H9 (cell line): Measurements from ENCODE around the gene EOLA2. TPM values are rescaled to one million over a fixed set of nuclear protein-coding genes. Genes with fewer than 3 reads are reported as not detected.

Experiments used
- DNase-seq: peaks from one replicate; pipeline ENCODE4 v3.0.0-alpha.2; 2017
- H2AFZ ChIP-seq: one replicate; pipeline ENCODE4 v1.6.1; 2013; ENCODE audit warnings: mild to moderate bottlenecking, low read length, control low read depth, moderate library complexity
- H2AK5ac ChIP-seq: 2 replicates; pipeline ENCODE4 v1.6.1; 2013; ENCODE audit warnings: low read length, control low read depth, mixed read lengths; ENCODE audit not compliant: insufficient read length
- H2BK120ac ChIP-seq: one replicate; pipeline ENCODE4 v1.6.1; 2013; ENCODE audit warnings: low read depth, mild to moderate bottlenecking, low read length, control low read depth, inconsistent platforms; ENCODE audit not compliant: poor library complexity, severe bottlenecking
- H2BK12ac ChIP-seq: 2 replicates; pipeline ENCODE4 v1.6.1; 2013; ENCODE audit warnings: low read length, control low read depth, mixed read lengths, low read depth; ENCODE audit not compliant: insufficient read length
- H2BK15ac ChIP-seq: 2 replicates; pipeline ENCODE4 v1.6.1; 2013; ENCODE audit warnings: low read depth, low read length, control low read depth
- H2BK20ac ChIP-seq: one replicate; pipeline ENCODE4 v1.6.1; 2013; ENCODE audit warnings: low read depth, mild to moderate bottlenecking, low read length, control low read depth, inconsistent platforms; ENCODE audit not compliant: poor library complexity, severe bottlenecking
- H2BK5ac ChIP-seq: 2 replicates; pipeline ENCODE4 v1.6.1; 2013; ENCODE audit warnings: low read length, control low read depth, mixed read lengths; ENCODE audit not compliant: insufficient read length
- H3K14ac ChIP-seq: 2 replicates; pipeline ENCODE4 v1.6.1; 2013; ENCODE audit warnings: low read length, control low read depth; ENCODE audit not compliant: insufficient read depth
- H3K18ac ChIP-seq: 2 replicates; pipeline ENCODE4 v1.6.1; 2013; ENCODE audit warnings: low read depth, mild to moderate bottlenecking, mixed read lengths, low read length, control low read depth; ENCODE audit not compliant: insufficient read length
- H3K23ac ChIP-seq: 2 replicates; pipeline ENCODE4 v1.6.1; 2013; ENCODE audit warnings: low read length, control low read depth, mixed read lengths, low read depth; ENCODE audit not compliant: insufficient read length
- H3K23me2 ChIP-seq: 2 replicates; pipeline ENCODE4 v1.6.1; 2013; ENCODE audit warnings: low read depth, mild to moderate bottlenecking, mixed read lengths, low read length, control low read depth; ENCODE audit not compliant: insufficient read length, poor library complexity, severe bottlenecking
- H3K27ac ChIP-seq: 2 replicates; pipeline ENCODE4 v1.5.1; 2013; ENCODE audit warnings: low read length, control low read depth, mixed read lengths, low read depth; ENCODE audit not compliant: insufficient read length
- H3K27me3 ChIP-seq: 2 replicates; pipeline ENCODE4 v1.6.1; 2013; ENCODE audit warnings: low read length, control low read depth, inconsistent platforms; ENCODE audit not compliant: insufficient read depth
- H3K4ac ChIP-seq: 2 replicates; pipeline ENCODE4 v1.6.1; 2013; ENCODE audit warnings: low read depth, mild to moderate bottlenecking, control low read depth, inconsistent platforms, low read length, moderate library complexity
- H3K4me1 ChIP-seq: 2 replicates; pipeline ENCODE4 v1.6.1; 2013; ENCODE audit warnings: low read length, control low read depth, inconsistent platforms; ENCODE audit not compliant: insufficient read depth
- H3K4me2 ChIP-seq: 2 replicates; pipeline ENCODE4 v1.6.1; 2013; ENCODE audit warnings: low read length, control low read depth, mixed read lengths; ENCODE audit not compliant: insufficient read length, insufficient read depth
- H3K56ac ChIP-seq: 2 replicates; pipeline ENCODE4 v1.6.1; 2013; ENCODE audit warnings: low read depth, mild to moderate bottlenecking, mixed read lengths, low read length, control low read depth; ENCODE audit not compliant: insufficient read length
- H3K79me1 ChIP-seq: 2 replicates; pipeline ENCODE4 v1.6.1; 2013; ENCODE audit warnings: low read depth, mild to moderate bottlenecking, moderate library complexity, low read length, control low read depth, inconsistent platforms; ENCODE audit not compliant: insufficient read depth, poor library complexity, severe bottlenecking
- H3K79me2 ChIP-seq: 2 replicates; pipeline ENCODE4 v1.6.1; 2013; ENCODE audit warnings: low read length, control low read depth, inconsistent platforms; ENCODE audit not compliant: insufficient read depth
- H3K9ac ChIP-seq: 2 replicates; pipeline ENCODE4 v1.6.1; 2013; ENCODE audit warnings: low read length, control low read depth, mixed read lengths; ENCODE audit not compliant: insufficient read length; ENCODE audit errors: extremely low read depth
- H3K9me3 ChIP-seq: one replicate; pipeline ENCODE4 v1.6.1; 2013; ENCODE audit warnings: low read depth, low read length, inconsistent platforms; ENCODE audit not compliant: control insufficient read depth
- H3T11ph ChIP-seq: one replicate; pipeline ENCODE4 v1.6.1; 2013; ENCODE audit warnings: mild to moderate bottlenecking, low read length, control low read depth, inconsistent platforms
- H4K20me1 ChIP-seq: one replicate; pipeline ENCODE4 v1.6.1; 2013; ENCODE audit not compliant: control insufficient read depth, insufficient read length, insufficient read depth
- H4K5ac ChIP-seq: 2 replicates; pipeline ENCODE4 v1.6.1; 2013; ENCODE audit warnings: low read depth, mild to moderate bottlenecking, mixed read lengths, low read length, control low read depth; ENCODE audit not compliant: insufficient read length
- H4K8ac ChIP-seq: replicated peaks from 2 replicates; pipeline ENCODE4 v1.6.1; 2013; ENCODE audit warnings: low read length, control low read depth, mixed read lengths, low read depth; ENCODE audit not compliant: insufficient read length
- H4K91ac ChIP-seq: 2 replicates; pipeline ENCODE4 v1.6.1; 2013; ENCODE audit warnings: low read depth, mild to moderate bottlenecking, moderate library complexity, mixed read lengths, low read length, control low read depth; ENCODE audit not compliant: insufficient read length
- H3K27ac Mint-ChIP-seq, 3 experiments: 2 replicates in 2 of 3; 3 replicates in 1 of 3; pipeline ENCODE4 v1.8.0; 2020 to 2021; ENCODE audit warnings: mixed read lengths in 3 of 3, mild to moderate bottlenecking in 1 of 3, moderate library complexity in 1 of 3
- H3K27me3 Mint-ChIP-seq: 2 replicates; pipeline ENCODE4 v1.8.0; 2021; ENCODE audit warnings: low read depth, mild to moderate bottlenecking, moderate library complexity, mixed read lengths
- H3K36me3 Mint-ChIP-seq, 3 experiments: 2 replicates in 2 of 3; 3 replicates in 1 of 3; pipeline ENCODE4 v1.8.0; 2020 to 2021; ENCODE audit warnings: low read depth in 3 of 3, mixed read lengths in 3 of 3; ENCODE audit not compliant: insufficient read depth in 1 of 3
- H3K4me1 Mint-ChIP-seq, 2 experiments: 2 replicates each; pipeline ENCODE4 v1.8.0; 2020; ENCODE audit warnings: mixed read lengths in 2 of 2
- H3K4me3 Mint-ChIP-seq, 2 experiments: 2 replicates in 1 of 2; 3 replicates in 1 of 2; pipeline ENCODE4 v1.8.0; 2020 to 2021; ENCODE audit warnings: mild to moderate bottlenecking in 2 of 2, mixed read lengths in 2 of 2, moderate library complexity in 1 of 2
- H3K9me3 Mint-ChIP-seq, 2 experiments: 2 replicates in 1 of 2; 3 replicates in 1 of 2; pipeline ENCODE4 v1.8.0; 2020; ENCODE audit warnings: mild to moderate bottlenecking in 2 of 2, mixed read lengths in 2 of 2, moderate library complexity in 1 of 2
- CTCF ChIP-seq: fragments of 200-600 bp; sonication (generic); conservative IDR thresholded peaks from 3 replicates; pipeline ENCODE4 v1.8.0; 2021; ENCODE audit warnings: antibody characterized with exemption, mild to moderate bottlenecking
- total RNA-seq: library from RNA; stranded (reverse); gene quantifications from 2 replicates; pipeline ENCODE4 v1.2.1, GENCODE V29; 2021

The EOLA2 gene
- total RNA-seq, 1 experiment from 2014 or later, result 38.9 TPM

GRCh38 chrX:149962010-149962409, 23.7 kb upstream of the EOLA2 start:
- H3K9me3 ChIP-seq, result peaks cover 10% of the 10 kb centered on the region
- Mint-ChIP-seq H3K27me3 (no peaks in the 10 kb centered on the region), H3K4me1 (no peaks in the 10 kb centered on the region), H3K36me3 (peaks cover 8 to 28% (median 24%) of the 10 kb centered on the region in 3 experiments; a peak in 6 of 7 replicates), H3K9me3 (peaks cover 42 to 52% of the 10 kb centered on the region in 2 experiments), H3K27ac (no peak overlapping the region), H3K4me3 (no peak overlapping the region)
- H2BK5ac ChIP-seq, result no peak overlapping the region
- no peak overlapping the region for H3K14ac ChIP-seq
- H2AFZ ChIP-seq, result no peak overlapping the region
- no peak overlapping the region for H3K27ac ChIP-seq
- H2BK120ac ChIP-seq, result no peak overlapping the region
- H3K56ac ChIP-seq, result no peak overlapping the region
- no peak overlapping the region for H3K4me2 ChIP-seq
- no peaks in the 10 kb centered on the region for H3K79me2 ChIP-seq
- H3K9ac ChIP-seq, result no peak overlapping the region
- H4K20me1 ChIP-seq, result no peaks in the 10 kb centered on the region
- H3K79me1 ChIP-seq, result no peaks in the 10 kb centered on the region
- no peak overlapping the region for H4K91ac ChIP-seq
- TF ChIP-seq CTCF, result no peak
- H3K23me2 ChIP-seq, result no peaks in the 10 kb centered on the region
- H3K23ac ChIP-seq, result no peak overlapping the region
- no peak overlapping the region for H2BK20ac ChIP-seq
- no peak overlapping the region for H2BK12ac ChIP-seq
- no peak overlapping the region for H3K18ac ChIP-seq
- no peak overlapping the region for H3T11ph ChIP-seq
- no peaks in the 10 kb centered on the region for H3K27me3 ChIP-seq
- no peak overlapping the region for H2BK15ac ChIP-seq
- no peaks in the 10 kb centered on the region for H3K4me1 ChIP-seq
- H2AK5ac ChIP-seq, result no peak overlapping the region
- no peak for DNase-seq
- no peak overlapping the region for H4K5ac ChIP-seq
- no peak overlapping the region for H3K4ac ChIP-seq
- H4K8ac ChIP-seq, result no peak overlapping the region
